ENCODE measurements around the gene TAF3. TPM values are rescaled to one million over a fixed set of nuclear protein-coding genes. Genes with fewer than 3 reads are reported as not detected.
"Not testable (repeated sequence)": the region's sequence is repeated elsewhere in the genome, so short reads cannot be mapped to it uniquely, and the experiment has no call there.

TAF3 gene
- polyA plus RNA-seq, 1 of the 3 experiments (the other 2 are of a cell fraction): 2.4 TPM

- Histone ChIP-seq H3K79me2 (ENCODE audit: insufficient read depth) (no peaks in the 10 kb centered on the region), H2AFZ (ENCODE audit: low read depth) (no peak overlapping the region), H4K20me1 (ENCODE audit: insufficient read depth) (no peaks in the 10 kb centered on the region), H3K4me1 (ENCODE audit: control insufficient read depth in 1 of 2, insufficient read depth in 2 of 2, low read depth in 1 of 2, low read length in 1 of 2) (no peaks in the 10 kb centered on the region), H3K9me3 (no peaks in the 10 kb centered on the region), H3K9me2 (no peaks in the 10 kb centered on the region), H3K27me3 (ENCODE audit: insufficient read depth) (no peaks in the 10 kb centered on the region), H3K27ac (ENCODE audit: low read depth in 2 of 2, low read length in 1 of 2) (no peak overlapping the region), H3F3A (replicated peaks; ENCODE audit: insufficient read depth) (peaks cover 3% of the 10 kb centered on the region), H3K9ac (no peak overlapping the region), H3K4me2 (no peak overlapping the region), H3K36me3 (replicated peaks in 1 of 2; ENCODE audit: control insufficient read depth in 1 of 2, insufficient read depth in 2 of 2, low read length in 1 of 2) (no peaks in the 10 kb centered on the region), H3K4me3 (ENCODE audit: low read depth in 2 of 2, low read length in 1 of 2) (no peak overlapping the region)
- ChIA-PET POLR2A (no interaction called here), CTCF (interaction anchor here (0.5 to 0.7 kb wide), 2 partner anchors 948 to 1677 kb away, joined by 3 read pairs; no protein-coding TSS in a partner anchor)
- TF ChIP-seq EP300 (IDR thresholded peaks at IDR 0.05; ENCODE audit: borderline replicate concordance in 1 of 2, low read depth in 1 of 2, low read length in 1 of 2): no peak
- no peak for TF ChIP-seq TAF1 (IDR thresholded peaks at IDR 0.05; ENCODE audit: borderline replicate concordance, low read depth, low read length)
- TF ChIP-seq FOXM1 (IDR thresholded peaks at IDR 0.05; ENCODE audit: low read depth): no peak
- no peak for TF ChIP-seq SMC3 (IDR thresholded peaks at IDR 0.05; ENCODE audit: low read depth, low read length)
- no peak for DNase-seq
- WGBS (ENCODE audit: low lambda C conversion rate): 93% methylated on average over 4 of the region's 4 CpGs
Measured at GRCh38 chr10:8023321-8023720, 205.0 kb downstream of the TAF3 start.

- no peak overlapping the region for H3K4me2 ChIP-seq
- no peak overlapping the region for H3K4me3 ChIP-seq (ENCODE audit: low read depth in 2 of 2, low read length in 1 of 2)
- no peaks in the 10 kb centered on the region for H3K4me1 ChIP-seq (ENCODE audit: control insufficient read depth in 1 of 2, insufficient read depth in 2 of 2, low read depth in 1 of 2, low read length in 1 of 2)
- no peaks in the 10 kb centered on the region for H4K20me1 ChIP-seq (ENCODE audit: insufficient read depth)
- no peak overlapping the region for H2AFZ ChIP-seq (ENCODE audit: low read depth)
- no peak for TF ChIP-seq ELF1 (IDR thresholded peaks at IDR 0.05)
- no peaks in the 10 kb centered on the region for H3K36me3 ChIP-seq (replicated peaks in 1 of 2; ENCODE audit: control insufficient read depth in 1 of 2, insufficient read depth in 2 of 2, low read length in 1 of 2)
- H3K9me3 ChIP-seq: no peaks in the 10 kb centered on the region
- CTCF ChIA-PET: interaction anchor here (0.7 kb wide), 1 partner anchor 1677 kb away, joined by 3 read pairs; no protein-coding TSS in a partner anchor
- no peaks in the 10 kb centered on the region for H3K79me2 ChIP-seq (ENCODE audit: insufficient read depth)
- DNase-seq: no peak
- no peaks in the 10 kb centered on the region for H3K9me2 ChIP-seq
- no peaks in the 10 kb centered on the region for H3K27me3 ChIP-seq (ENCODE audit: insufficient read depth)
- whole genome bisulfite sequencing (ENCODE audit: low lambda C conversion rate): 77% methylated on average over 2 of the region's 2 CpGs
- POLR2A ChIA-PET: no interaction called here
- H3F3A ChIP-seq (replicated peaks; ENCODE audit: insufficient read depth): no peaks in the 10 kb centered on the region
- H3K27ac ChIP-seq (ENCODE audit: low read depth in 2 of 2, low read length in 1 of 2): no peak overlapping the region
- H3K9ac ChIP-seq: no peak overlapping the region
Measured at GRCh38 chr10:8023851-8024250, 205.5 kb downstream of the TAF3 start.

- POLR2A ChIA-PET: interaction anchor here (0.6 kb wide), 1 partner anchor 69 kb away, joined by 3 read pairs; no protein-coding TSS in a partner anchor
- CTCF ChIA-PET: no interaction called here
- Histone ChIP-seq H3K4me2 (no peak overlapping the region), H3K27ac (ENCODE audit: low read depth in 2 of 2, low read length in 1 of 2) (no peak overlapping the region), H3K9me2 (no peaks in the 10 kb centered on the region), H3K27me3 (ENCODE audit: insufficient read depth) (no peaks in the 10 kb centered on the region), H2AFZ (ENCODE audit: low read depth) (no peak overlapping the region; the same call in 1 of the 2 replicates), H3K36me3 (replicated peaks in 1 of 2; ENCODE audit: control insufficient read depth in 1 of 2, insufficient read depth in 2 of 2, low read length in 1 of 2) (no peaks in the 10 kb centered on the region), H3F3A (replicated peaks; ENCODE audit: insufficient read depth) (no peaks in the 10 kb centered on the region), H3K9me3 (no peaks in the 10 kb centered on the region), H3K4me3 (ENCODE audit: low read depth in 2 of 2, low read length in 1 of 2) (no peak overlapping the region), H3K9ac (no peak overlapping the region), H4K20me1 (ENCODE audit: insufficient read depth) (no peaks in the 10 kb centered on the region), H3K79me2 (ENCODE audit: insufficient read depth) (no peaks in the 10 kb centered on the region), H3K4me1 (ENCODE audit: control insufficient read depth in 1 of 2, insufficient read depth in 2 of 2, low read depth in 1 of 2, low read length in 1 of 2) (no peaks in the 10 kb centered on the region)
- DNase-seq: no peak
- WGBS (ENCODE audit: low lambda C conversion rate): 77% methylated on average over 16 of the region's 17 CpGs
- TF ChIP-seq EP300 (IDR thresholded peaks at IDR 0.05; ENCODE audit: borderline replicate concordance in 1 of 2, low read depth in 1 of 2, low read length in 1 of 2) (no peak), SMC3 (IDR thresholded peaks at IDR 0.05; ENCODE audit: low read depth, low read length) (no peak), CHD2 (IDR thresholded peaks at IDR 0.05; ENCODE audit: low read length, partially characterized antibody) (no peak)
Measured at GRCh38 chr10:8026349-8027259, 208.3 kb downstream of the TAF3 start.

- WGBS (ENCODE audit: low lambda C conversion rate): 84% methylated on average over 5 of the region's 5 CpGs
- not testable (repeated sequence) for H3K27me3 ChIP-seq (ENCODE audit: insufficient read depth); H3K79me2 ChIP-seq (ENCODE audit: insufficient read depth)
Measured at GRCh38 chr10:8031211-8031610, 212.9 kb downstream of the TAF3 start.

More at GRCh38 chr10:8031211-8031610, 212.9 kb downstream of the TAF3 start:
- DNase-seq; H3K4me2 ChIP-seq; H3K9me3 ChIP-seq; CTCF ChIA-PET; H3K36me3 ChIP-seq (replicated peaks in 1 of 2; ENCODE audit: control insufficient read depth in 1 of 2, insufficient read depth in 2 of 2, low read length in 1 of 2); H3K4me3 ChIP-seq (ENCODE audit: low read depth in 2 of 2, low read length in 1 of 2); POLR2A ChIA-PET; H2AFZ ChIP-seq (ENCODE audit: low read depth); H3K4me1 ChIP-seq (ENCODE audit: control insufficient read depth in 1 of 2, insufficient read depth in 2 of 2, low read depth in 1 of 2, low read length in 1 of 2); H3F3A ChIP-seq (replicated peaks; ENCODE audit: insufficient read depth); H3K9me2 ChIP-seq; H3K9ac ChIP-seq; H3K27ac ChIP-seq (ENCODE audit: low read depth in 2 of 2, low read length in 1 of 2); H4K20me1 ChIP-seq (ENCODE audit: insufficient read depth): not testable (repeated sequence)
